ENCODE results near the gene KRTAP5-1. TPM values are rescaled to one million over a fixed set of nuclear protein-coding genes. Genes with fewer than 3 reads are reported as not detected.

KRTAP5-1 gene
- polyA plus RNA-seq, 1 donor, result 3.0 TPM

DNA sequence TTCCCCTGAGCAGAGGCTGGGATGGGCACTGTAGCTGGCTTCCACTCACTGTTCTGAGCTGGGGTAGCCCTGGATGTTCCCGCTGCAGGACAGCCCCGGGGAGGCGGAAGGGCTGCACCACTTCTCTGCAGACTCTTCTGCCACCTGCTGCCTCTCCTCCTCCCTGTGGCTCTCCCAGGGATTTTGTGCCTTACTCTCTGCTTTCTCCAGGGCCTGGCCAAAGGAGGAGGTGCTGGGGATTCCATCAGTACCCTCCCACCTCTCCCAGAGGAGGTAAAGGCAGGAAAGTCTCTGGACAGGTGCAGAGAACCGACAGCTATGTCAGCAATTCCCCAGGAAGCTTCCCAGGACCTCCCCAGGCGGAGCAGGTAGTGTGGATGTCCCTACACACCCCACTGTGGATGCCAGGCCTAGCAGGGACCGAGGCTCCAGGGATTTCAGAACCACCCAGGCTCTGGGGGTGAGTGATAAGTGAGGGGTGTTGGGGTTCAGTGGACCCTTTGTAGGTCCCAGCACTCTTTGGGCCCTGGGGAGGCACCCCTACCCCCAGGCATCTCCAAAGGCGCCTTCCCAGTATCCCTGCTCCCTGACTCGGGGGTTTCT, 24.3 kb downstream of the KRTAP5-1 start:
- Histone ChIP-seq H3K4me1 (ENCODE audit: control insufficient read depth, insufficient read depth, low read length) (peaks cover 74% of the 10 kb centered on the region), H3K9me3 (ENCODE audit: control insufficient read depth, low read depth, low read length) (peaks cover 3% of the 10 kb centered on the region), H3K36me3 (ENCODE audit: control insufficient read depth, insufficient read depth, low read length) (peaks cover 52% of the 10 kb centered on the region), H3K27ac (ENCODE audit: low read length) (peak overlapping the region; percentile 4), H3K4me3 (ENCODE audit: low read length) (no peak overlapping the region), H3K27me3 (ENCODE audit: control insufficient read depth, insufficient read depth, low read length) (no peaks in the 10 kb centered on the region)
- DNase-seq, result no peak
- no CpG with 5 or more reads among the region's 8 CpGs for WGBS (ENCODE audit: insufficient coverage, low lambda C conversion rate)

- WGBS (ENCODE audit: insufficient coverage, low lambda C conversion rate), result no CpG with 5 or more reads among the region's 15 CpGs
- no peaks in the 10 kb centered on the region for H3K27me3 ChIP-seq (ENCODE audit: control insufficient read depth, insufficient read depth, low read length)
- peaks cover 75% of the 10 kb centered on the region for H3K4me1 ChIP-seq (ENCODE audit: control insufficient read depth, insufficient read depth, low read length)
- H3K9me3 ChIP-seq (ENCODE audit: control insufficient read depth, low read depth, low read length), result peaks cover 3% of the 10 kb centered on the region
- no peak for DNase-seq
- peaks cover 54% of the 10 kb centered on the region for H3K36me3 ChIP-seq (ENCODE audit: control insufficient read depth, insufficient read depth, low read length)
- H3K27ac ChIP-seq (ENCODE audit: low read length), result no peak overlapping the region
- no peak overlapping the region for H3K4me3 ChIP-seq (ENCODE audit: low read length)
These were observed 25.0 kb downstream of the KRTAP5-1 start for GRCh38 chr11:1560002-1560648.

DNA sequence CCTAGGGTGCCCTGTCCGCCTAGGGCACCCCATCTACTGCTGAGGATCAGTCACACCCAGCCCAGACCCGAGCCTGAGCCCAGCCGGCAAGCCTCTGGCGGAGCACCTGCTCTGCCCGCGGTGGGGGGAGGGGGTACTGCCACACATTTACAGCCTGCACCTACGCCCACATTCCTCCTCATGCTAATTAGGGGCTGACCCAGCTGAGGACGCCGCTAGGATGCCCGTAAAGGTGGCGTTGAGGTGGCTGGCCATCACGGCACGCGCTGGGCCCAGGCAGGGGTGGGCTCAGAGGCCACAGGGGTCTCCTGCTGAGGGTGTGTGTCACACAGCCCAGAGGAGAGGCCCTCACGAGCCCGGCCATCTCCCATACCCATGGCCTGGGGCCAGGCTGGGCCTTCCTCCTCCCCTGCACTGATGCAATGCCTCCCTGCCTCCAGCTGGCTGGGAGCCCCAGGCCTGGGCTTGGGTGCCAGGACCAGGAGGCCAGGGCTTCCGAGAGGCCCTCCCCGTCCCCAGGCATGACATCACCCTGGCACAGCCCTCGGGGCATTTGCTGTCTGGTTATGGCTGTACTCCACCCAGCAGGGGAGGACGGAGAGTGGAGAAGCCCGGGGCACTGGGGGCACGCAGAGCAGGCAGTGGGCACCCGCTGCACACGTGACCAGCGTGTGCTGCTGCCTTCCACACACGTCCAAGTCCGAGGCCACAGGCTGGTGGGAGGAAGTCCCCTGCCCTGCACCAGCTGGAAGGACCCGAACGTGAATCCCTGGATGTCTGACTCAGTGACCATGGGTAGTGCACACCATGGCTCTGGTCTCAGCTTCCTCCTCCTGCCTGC, 25.8 kb downstream of the KRTAP5-1 start:
- WGBS (ENCODE audit: insufficient coverage, low lambda C conversion rate), result no CpG with 5 or more reads among the region's 29 CpGs
- H3K4me1 ChIP-seq (ENCODE audit: control insufficient read depth, insufficient read depth, low read length), result peaks cover 75% of the 10 kb centered on the region
- peak; percentile 89 to 92 for DNase-seq
- H3K27ac ChIP-seq (ENCODE audit: low read length), result peak overlapping the region; percentile 72
- H3K9me3 ChIP-seq (ENCODE audit: control insufficient read depth, low read depth, low read length), result peaks cover 3% of the 10 kb centered on the region
- H3K27me3 ChIP-seq (ENCODE audit: control insufficient read depth, insufficient read depth, low read length), result no peaks in the 10 kb centered on the region
- peaks cover 55% of the 10 kb centered on the region for H3K36me3 ChIP-seq (ENCODE audit: control insufficient read depth, insufficient read depth, low read length)
- no peak overlapping the region for H3K4me3 ChIP-seq (ENCODE audit: low read length)

- Histone ChIP-seq H3K9me3 (ENCODE audit: control insufficient read depth, low read depth, low read length) (peaks cover 3% of the 10 kb centered on the region), H3K4me1 (ENCODE audit: control insufficient read depth, insufficient read depth, low read length) (peaks cover 75% of the 10 kb centered on the region), H3K36me3 (ENCODE audit: control insufficient read depth, insufficient read depth, low read length) (peaks cover 51% of the 10 kb centered on the region), H3K4me3 (ENCODE audit: low read length) (no peak overlapping the region), H3K27ac (ENCODE audit: low read length) (peak overlapping the region; percentile 72), H3K27me3 (ENCODE audit: control insufficient read depth, insufficient read depth, low read length) (no peaks in the 10 kb centered on the region)
- no CpG with 5 or more reads among the region's 12 CpGs for WGBS (ENCODE audit: insufficient coverage, low lambda C conversion rate)
- DNase-seq, result no peak
These were observed 26.3 kb downstream of the KRTAP5-1 start for GRCh38 chr11:1558775-1559110.

DNA sequence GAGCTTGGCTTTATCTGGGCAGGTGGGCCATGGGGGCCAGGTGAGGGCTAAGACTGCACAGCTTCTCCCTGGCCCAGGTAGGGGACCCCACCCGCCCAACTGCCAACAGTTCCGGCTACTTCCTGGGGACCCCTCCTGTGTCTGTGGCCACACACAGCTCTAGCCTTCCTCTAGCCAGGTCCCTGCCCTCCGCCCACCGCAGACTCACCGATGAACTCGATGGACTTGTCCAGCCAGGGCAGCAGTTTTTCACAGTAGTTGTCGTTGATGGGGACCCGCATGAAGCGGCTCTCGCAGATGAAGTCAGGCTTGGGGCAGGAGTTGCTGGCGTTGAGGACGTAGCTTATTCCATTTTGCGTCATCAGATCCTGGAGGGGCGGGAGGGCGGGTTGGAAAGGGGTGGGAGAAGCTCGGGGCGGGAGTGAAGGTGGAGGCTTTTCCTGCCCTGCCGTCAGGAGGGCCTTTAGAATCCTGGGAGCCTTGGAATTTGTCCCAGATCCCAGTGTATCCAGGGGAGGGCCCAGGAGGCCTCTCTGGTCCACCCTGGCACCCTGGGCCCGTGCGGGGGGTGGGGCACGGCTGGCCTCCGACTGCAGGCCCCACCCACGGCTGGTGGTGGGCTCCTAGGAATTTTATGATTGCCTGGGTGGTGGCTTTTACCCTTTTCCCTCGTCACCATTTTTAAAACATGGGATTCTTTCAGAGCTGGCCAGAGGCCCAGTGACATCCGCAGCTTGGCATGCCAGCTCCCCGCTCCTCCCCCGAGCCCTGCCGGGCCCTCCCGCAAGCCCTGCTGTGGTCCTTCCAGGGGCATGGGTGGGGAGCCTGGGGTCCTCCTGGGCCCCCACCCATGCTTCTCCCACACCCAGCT, 26.9 kb downstream of the KRTAP5-1 start:
- Histone ChIP-seq H3K4me1 (ENCODE audit: control insufficient read depth, insufficient read depth, low read length) (peaks cover 74% of the 10 kb centered on the region), H3K27ac (ENCODE audit: low read length) (peak overlapping the region; percentile 72), H3K4me3 (ENCODE audit: low read length) (no peak overlapping the region), H3K9me3 (ENCODE audit: control insufficient read depth, low read depth, low read length) (peaks cover 3% of the 10 kb centered on the region), H3K36me3 (ENCODE audit: control insufficient read depth, insufficient read depth, low read length) (peaks cover 45% of the 10 kb centered on the region), H3K27me3 (ENCODE audit: control insufficient read depth, insufficient read depth, low read length) (no peaks in the 10 kb centered on the region)
- DNase-seq, result peak; percentile 63 to 66
- WGBS (ENCODE audit: insufficient coverage, low lambda C conversion rate), result no CpG with 5 or more reads among the region's 29 CpGs

DNA sequence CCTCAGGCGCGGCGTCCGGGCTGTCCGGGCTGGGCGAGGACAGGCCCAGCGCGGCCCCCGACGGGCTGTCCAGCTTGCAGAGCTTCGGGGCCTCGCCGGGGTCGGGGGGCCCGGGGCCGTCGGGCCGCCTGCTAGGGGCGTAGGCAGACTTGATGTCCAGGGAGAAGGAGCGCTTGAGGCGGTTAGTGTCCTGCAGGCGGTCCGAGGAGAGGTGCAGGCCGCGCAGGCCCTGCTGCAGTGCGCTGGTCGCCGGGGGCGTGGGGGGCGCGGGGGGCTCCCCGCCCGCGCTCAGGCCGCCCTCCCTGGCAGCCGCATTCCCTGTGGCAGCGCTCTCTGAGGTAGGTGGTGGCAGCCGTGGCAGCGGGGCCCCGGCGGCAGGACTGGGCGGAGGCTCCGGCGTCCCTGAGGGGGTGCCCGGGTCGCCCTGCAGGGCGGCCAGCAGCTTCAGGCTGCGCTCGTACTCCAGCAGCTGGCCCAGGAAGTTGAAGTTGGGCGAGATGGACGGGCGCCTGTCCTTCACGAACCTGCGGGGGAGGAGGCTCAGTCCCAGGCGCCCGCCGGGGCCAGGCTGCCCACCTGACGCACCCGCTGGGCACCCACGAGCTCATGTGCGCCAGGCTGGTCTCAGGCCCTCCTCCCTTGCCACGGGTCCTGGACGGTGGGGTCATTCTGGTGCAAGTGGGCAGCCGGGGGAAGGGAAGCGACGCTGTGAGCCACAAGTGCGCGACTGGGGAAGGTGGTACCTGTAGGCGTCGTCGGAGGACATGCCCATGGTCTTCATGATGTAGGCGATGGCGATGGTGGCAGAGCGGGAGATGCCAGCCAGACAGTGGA, 27.8 kb downstream of the KRTAP5-1 start:
- peaks cover 69% of the 10 kb centered on the region for H3K4me1 ChIP-seq (ENCODE audit: control insufficient read depth, insufficient read depth, low read length)
- no peak for DNase-seq
- no CpG with 5 or more reads among the region's 74 CpGs for WGBS (ENCODE audit: insufficient coverage, low lambda C conversion rate)

DNA sequence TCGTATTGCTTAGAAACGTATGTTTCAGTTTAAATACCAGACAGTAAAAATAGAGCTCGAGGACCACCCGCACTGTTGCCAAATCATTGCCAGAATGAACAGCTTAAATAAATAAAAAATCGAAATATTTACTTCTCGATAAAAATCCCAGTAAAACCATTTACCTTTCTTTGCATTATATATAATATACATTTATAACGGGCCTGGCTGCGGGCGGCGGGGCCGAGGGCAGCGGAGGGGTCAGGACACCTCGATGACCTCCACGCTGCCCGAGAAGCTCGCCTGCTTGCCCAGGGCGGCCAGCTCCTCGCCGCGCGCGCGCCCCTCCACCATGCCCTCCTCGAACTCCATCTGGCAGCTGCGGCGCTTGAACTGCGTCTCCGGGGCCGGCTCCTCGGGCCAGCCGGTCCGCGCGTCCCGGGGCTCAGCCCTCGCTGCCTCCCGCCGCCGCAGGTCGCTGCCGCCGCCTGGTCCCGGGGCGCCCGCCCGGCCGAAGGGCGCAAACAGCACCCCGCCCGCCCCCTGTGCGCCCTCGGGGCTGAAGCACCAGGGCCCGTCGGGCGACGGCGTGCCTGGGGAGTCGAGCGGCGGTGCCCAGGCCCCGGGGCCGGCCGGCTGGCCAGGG, 28.7 kb downstream of the KRTAP5-1 start:
- no CpG with 5 or more reads among the region's 63 CpGs for WGBS (ENCODE audit: insufficient coverage, low lambda C conversion rate)
- H3K4me1 ChIP-seq (ENCODE audit: control insufficient read depth, insufficient read depth, low read length), result peaks cover 60% of the 10 kb centered on the region
- no peak overlapping the region for H3K27ac ChIP-seq (ENCODE audit: low read length)
- no peaks in the 10 kb centered on the region for H3K27me3 ChIP-seq (ENCODE audit: control insufficient read depth, insufficient read depth, low read length)
- peaks cover 3% of the 10 kb centered on the region for H3K9me3 ChIP-seq (ENCODE audit: control insufficient read depth, low read depth, low read length)
- peaks cover 29% of the 10 kb centered on the region for H3K36me3 ChIP-seq (ENCODE audit: control insufficient read depth, insufficient read depth, low read length)
- no peak overlapping the region for H3K4me3 ChIP-seq (ENCODE audit: low read length)
- no peak for DNase-seq

More for the DNA sequence above, 27.8 kb downstream of the KRTAP5-1 start:
- Histone ChIP-seq H3K27me3 (ENCODE audit: control insufficient read depth, insufficient read depth, low read length) (no peaks in the 10 kb centered on the region), H3K27ac (ENCODE audit: low read length) (peak overlapping the region; percentile 61), H3K4me3 (ENCODE audit: low read length) (no peak overlapping the region), H3K9me3 (ENCODE audit: control insufficient read depth, low read depth, low read length) (peaks cover 3% of the 10 kb centered on the region), H3K36me3 (ENCODE audit: control insufficient read depth, insufficient read depth, low read length) (peaks cover 37% of the 10 kb centered on the region)

DNA sequence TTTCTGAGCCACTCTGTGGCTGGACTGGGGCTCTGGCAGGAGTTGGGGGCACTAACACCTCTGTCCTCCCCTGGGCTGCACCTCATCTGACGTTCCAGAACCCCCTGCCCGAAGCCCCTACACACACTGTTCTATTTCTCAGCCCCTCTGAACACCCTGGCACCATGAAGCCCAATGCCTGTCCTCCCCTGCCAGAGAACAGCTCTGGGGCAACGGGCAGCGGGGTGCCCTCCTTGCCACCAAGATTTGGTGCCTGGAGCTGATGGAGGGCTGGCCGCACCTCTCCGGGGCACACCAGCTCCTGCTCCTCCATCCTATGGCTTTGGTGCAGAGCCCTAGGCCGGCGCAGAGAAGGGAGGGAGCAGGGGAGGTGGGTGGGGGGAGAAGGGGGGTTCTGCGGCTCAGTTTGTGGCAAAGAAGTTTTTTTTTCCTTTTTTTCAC, 29.4 kb downstream of the KRTAP5-1 start:
- no peaks in the 10 kb centered on the region for H3K27me3 ChIP-seq (ENCODE audit: control insufficient read depth, insufficient read depth, low read length)
- WGBS (ENCODE audit: insufficient coverage, low lambda C conversion rate), result no CpG with 5 or more reads among the region's 9 CpGs
- H3K27ac ChIP-seq (ENCODE audit: low read length), result no peak overlapping the region
- H3K9me3 ChIP-seq (ENCODE audit: control insufficient read depth, low read depth, low read length), result peaks cover 3% of the 10 kb centered on the region
- no peak overlapping the region for H3K4me3 ChIP-seq (ENCODE audit: low read length)
- H3K36me3 ChIP-seq (ENCODE audit: control insufficient read depth, insufficient read depth, low read length), result peaks cover 29% of the 10 kb centered on the region
- DNase-seq, result no peak
- peaks cover 53% of the 10 kb centered on the region for H3K4me1 ChIP-seq (ENCODE audit: control insufficient read depth, insufficient read depth, low read length)

- Histone ChIP-seq H3K27ac (ENCODE audit: low read length) (no peak overlapping the region), H3K4me3 (ENCODE audit: low read length) (no peak overlapping the region), H3K9me3 (ENCODE audit: control insufficient read depth, low read depth, low read length) (peaks cover 3% of the 10 kb centered on the region), H3K4me1 (ENCODE audit: control insufficient read depth, insufficient read depth, low read length) (peaks cover 48% of the 10 kb centered on the region), H3K36me3 (ENCODE audit: control insufficient read depth, insufficient read depth, low read length) (peaks cover 26% of the 10 kb centered on the region), H3K27me3 (ENCODE audit: control insufficient read depth, insufficient read depth, low read length) (no peaks in the 10 kb centered on the region)
- 100% methylated on average over 2 of the region's 13 CpGs for WGBS (ENCODE audit: insufficient coverage, low lambda C conversion rate)
- DNase-seq, result no peak
These were observed 29.9 kb downstream of the KRTAP5-1 start for GRCh38 chr11:1554981-1555712.
